CD4-positive, alpha-beta T cell treated with Interferon gamma for 1 hour (primary cell): ENCODE measurements around the gene ALDH1L1.

Source experiments
- DNase-seq: peaks from one replicate; pipeline ENCODE4 v3.0.0-alpha.2; 2020

The ALDH1L1 gene

GRCh38 chr3:126117786-126118185 is 62.6 kb downstream of the ALDH1L1 start:
- DNase-seq: no peak

- no peak for DNase-seq
Measured at GRCh38 chr3:126117212-126117611, 63.2 kb downstream of the ALDH1L1 start.

DNA sequence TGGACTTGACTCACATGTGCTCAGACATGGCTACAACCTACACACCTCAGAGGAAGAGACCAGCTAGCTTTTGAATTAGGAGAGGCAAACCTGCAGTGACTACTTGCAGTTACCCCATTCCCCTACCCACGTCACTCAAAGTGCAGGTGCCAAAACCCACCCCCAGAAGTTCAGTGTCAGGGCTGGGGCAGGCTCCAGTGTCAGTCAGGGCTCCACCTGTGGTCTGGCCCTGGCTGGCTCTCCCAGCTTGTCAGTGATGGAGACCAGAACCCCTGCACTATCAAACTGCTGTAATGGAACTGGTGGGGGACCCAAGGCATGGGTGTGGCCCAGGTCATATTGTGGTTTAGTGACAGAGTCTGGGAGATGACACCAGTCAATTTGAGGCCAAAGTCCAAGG is 63.9 kb downstream of the ALDH1L1 start:
- no peak for DNase-seq

DNA sequence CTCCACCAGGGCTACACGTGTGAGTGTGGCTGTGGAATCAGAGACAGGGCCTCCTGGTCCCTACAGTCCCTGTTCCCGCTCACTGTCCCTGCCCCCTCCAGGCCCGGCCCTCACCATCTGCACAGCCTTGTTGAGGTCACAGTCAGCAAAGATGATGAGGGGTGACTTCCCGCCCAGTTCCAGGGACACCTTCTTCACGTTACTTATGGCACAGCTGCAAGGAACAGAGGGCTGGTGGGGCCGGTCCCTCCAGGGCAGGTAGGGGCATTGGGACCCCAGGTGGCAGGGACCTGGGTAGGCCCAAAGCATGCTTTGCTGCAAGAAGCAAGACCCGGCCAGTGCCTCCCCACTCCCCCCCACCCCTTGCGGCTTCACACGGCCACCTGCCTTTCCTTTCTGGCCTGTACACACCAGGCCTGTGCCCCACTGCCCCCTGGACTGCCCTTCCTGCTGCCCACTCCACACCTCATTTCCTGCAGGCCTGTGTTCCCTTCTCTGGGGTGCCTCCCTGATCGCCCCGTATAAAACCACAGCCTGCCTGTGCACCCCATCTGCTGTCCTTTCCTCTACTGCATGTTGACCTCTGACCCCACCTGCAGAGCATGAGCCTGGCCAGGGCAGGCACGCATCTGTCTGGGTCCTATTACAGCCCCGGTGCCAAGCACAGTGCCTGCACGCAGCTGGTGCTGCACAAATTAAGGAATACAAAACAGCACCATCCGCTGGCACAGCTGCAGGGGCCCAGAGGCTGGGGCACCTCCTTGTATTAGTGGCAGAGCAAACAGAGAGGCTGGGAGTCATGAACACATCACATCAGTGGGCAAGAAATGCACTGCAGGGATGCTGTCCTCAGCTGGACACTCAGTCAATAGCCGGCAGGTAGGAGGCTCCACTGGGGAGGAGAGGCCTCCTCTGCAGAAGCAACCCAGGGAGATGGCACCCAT is 65.7 kb downstream of the ALDH1L1 start:
- no peak for DNase-seq

DNA sequence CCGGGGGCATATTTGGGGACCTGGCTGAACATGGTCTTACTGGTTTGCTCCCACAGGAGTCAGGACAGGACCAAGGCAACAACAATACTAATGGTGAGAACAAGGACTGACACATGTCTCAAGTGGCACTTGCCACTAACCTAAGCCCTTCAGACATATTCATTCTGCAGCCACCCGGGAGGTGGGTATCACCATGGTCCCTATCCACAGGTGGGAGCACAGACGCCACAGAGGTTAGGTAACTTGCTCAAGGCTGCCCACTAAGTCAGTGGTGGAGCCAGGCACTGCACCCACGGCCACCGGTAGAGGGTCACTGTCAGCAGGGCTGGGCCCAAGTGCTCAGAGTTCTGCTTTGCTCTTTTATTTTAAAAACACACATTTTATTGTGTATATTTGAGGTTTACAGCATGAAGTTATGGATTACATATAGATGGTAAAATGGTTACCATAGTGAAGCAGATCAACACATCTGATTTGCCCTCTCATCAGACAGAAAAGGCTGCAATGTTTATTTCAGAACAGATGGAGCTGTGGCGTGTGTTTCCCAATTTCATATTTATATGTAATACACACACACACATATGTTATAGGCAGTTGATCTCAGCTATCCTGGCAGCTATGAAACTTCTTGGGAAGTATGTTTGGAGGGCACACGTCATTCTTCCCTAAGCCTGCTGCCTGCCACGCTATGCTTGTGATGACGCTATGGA is 66.5 kb downstream of the ALDH1L1 start:
- no peak for DNase-seq

DNA sequence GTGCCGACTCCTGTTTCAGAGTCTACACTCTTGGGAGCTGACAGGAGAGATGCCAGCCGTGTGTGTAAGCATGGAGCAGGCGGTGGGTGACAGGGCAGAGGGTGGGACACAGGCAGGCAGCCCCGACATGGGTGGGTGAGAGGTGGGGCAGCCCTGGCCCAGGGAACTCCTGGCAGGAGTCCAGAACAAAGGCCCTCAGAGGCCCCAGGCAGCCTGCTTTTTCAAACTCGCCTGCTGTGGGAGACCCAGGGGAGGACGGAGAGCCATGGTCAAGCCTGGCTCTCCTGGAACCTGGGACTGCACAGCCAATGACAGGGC is 67.2 kb downstream of the ALDH1L1 start:
- DNase-seq: no peak

DNA sequence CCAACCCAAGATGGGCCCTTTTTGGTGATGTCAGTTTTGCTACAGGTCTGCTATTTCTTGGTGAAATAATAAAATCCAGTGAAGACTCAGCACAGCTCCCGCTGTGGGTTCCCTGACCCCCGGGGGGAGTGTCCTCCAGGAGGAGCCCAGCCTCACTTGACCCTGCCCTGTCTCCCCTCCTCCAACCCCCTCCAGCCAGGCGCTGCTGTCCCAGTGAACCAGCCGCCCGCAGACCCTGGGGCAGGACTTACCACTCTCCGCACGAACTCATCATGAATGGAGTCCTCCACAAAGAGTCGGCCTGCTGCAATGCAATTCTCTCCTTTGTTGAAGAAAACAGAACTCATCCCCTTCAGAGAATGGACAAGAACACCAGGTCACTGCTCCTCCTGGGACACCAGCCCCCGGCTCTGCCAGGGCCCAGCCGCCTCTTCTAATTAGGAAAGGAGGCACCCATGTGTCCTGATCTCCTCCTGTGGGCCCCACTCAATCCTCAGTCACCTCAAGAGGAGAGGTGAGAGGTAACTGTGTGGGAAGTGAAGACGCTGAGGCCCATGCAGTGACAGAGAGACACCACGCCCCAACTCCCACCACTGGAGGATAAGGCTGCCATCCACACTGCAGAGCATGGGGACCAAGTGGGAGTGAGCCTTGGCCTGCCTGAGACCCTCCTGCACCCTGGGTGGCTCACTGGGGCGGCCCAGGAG is 67.7 kb downstream of the ALDH1L1 start:
- no peak for DNase-seq

DNA sequence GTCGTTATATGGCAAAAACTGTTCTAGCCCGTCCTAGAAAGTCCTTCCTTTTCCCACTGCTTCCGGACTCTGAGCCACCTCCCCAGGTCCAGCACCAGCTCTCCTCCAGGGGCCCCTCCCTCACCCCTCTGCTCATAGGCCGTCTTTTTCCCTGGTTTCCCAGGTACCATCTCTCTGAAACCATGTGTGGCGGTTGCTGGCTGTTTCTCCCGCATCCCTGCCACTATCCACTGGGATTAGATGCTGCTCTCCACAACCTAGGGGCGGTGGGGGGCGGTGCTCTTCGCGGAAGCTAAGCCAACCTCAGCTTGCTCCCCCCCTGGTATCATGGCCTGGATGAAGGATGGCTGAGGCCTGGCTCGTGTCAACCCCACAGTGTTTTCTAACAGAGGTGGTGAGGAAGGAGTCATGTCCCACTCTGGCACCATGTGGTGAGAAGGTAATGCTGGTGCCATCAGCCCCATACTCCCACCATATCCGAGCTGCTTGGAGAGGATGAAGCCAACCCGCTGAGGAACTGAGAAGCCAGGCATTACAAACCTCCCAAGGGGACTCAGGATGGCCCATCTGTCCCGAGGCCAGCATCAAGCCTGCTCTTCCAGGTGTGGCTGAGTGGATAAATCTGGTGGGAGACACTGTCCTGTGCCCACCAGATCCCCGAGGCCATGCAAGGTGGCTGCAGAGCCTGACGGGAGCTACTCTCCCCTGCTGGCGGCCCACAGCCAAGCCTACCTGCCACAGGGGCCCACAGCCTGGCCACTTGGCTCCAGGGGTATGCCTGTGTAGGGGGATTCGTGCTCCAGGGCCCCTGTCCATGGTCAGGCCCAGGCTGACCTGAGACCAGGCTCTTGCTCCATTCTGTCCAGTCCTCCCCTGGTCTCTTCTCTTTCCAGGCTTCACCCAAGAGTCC is 68.6 kb downstream of the ALDH1L1 start:
- DNase-seq: no peak

DNA sequence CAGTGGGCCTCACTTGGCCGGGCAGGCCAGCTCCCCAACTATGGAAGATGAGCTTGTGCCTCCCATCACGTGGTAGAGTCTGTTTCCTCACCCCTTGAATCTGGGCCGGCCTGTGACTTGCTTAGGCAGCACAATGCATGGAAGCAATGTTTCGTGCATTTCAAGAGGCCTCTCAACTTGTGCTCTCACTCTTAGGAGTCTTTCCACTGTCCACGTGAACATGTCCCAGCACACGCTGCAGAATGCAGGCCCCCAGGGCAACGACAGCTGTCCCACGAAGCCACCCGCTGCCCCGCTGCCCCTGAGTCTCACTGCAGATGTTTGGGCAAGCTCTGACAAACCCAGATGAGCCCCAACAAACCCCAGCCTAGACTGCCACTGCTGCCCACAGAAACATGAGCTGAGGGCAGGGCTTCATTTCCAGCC is 69.2 kb downstream of the ALDH1L1 start:
- DNase-seq: no peak

GRCh38 chr3:126110431-126111125 is 69.8 kb downstream of the ALDH1L1 start:
- DNase-seq: no peak

DNA sequence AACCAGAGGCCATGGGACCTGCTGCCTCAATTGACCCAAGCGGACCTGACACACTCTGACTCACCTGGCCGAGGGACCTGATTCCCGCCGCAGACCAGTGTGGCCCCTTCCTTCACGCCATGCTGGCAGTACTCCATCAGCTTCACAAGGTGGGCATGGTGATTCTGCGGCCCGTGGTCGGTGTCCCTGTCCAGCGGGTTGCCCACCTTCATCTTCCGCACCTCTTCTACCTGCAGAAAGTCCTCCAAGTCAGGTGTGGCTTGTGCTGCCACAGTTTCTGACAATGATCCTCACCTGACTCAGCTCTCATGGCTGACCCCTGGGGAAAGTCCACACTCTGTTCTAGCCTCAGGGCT is 70.5 kb downstream of the ALDH1L1 start:
- DNase-seq: no peak

- no peak for DNase-seq
Measured at GRCh38 chr3:126109146-126109879, 71.1 kb downstream of the ALDH1L1 start.

- DNase-seq: no peak
Measured at GRCh38 chr3:126108676-126109050, 71.7 kb downstream of the ALDH1L1 start.

DNA sequence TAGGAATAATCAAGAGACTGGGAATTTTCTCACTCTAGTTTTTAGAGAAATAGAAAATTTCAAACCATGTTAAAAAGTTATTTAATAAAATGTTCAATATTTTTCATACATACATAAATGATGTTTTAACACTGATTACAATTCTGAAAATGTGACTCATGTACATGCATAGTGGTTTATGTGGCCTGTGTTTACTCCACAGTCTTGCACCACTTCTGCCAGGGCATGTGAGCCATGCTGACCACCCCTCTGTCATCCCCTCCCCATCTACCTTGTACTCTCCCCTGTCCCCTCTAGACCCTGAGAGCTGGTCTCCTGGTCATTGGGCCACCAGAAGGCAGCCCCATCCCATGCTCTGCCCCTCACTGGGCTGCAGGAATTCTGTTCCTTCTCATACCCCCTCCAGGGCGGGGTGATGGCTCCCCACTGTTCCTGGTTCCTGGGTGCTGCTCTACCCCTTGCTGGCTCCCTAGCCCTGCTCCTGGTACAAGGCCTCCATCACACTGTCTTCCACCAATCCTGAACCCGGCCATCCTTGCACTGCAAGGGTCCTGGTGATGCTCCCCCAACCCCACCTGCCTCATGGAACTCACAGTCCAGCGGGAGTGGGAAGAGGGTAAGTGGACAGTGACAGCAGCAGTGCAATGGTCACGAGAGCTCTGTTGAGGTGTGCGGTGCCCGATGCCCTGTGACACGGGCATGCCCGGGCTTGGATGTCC is 72.3 kb downstream of the ALDH1L1 start:
- DNase-seq: no peak

- no peak for DNase-seq
Measured at GRCh38 chr3:126107203-126107939, 73.0 kb downstream of the ALDH1L1 start.

GRCh38 chr3:126106336-126107202 is 73.8 kb downstream of the ALDH1L1 start:
- DNase-seq: no peak

DNA sequence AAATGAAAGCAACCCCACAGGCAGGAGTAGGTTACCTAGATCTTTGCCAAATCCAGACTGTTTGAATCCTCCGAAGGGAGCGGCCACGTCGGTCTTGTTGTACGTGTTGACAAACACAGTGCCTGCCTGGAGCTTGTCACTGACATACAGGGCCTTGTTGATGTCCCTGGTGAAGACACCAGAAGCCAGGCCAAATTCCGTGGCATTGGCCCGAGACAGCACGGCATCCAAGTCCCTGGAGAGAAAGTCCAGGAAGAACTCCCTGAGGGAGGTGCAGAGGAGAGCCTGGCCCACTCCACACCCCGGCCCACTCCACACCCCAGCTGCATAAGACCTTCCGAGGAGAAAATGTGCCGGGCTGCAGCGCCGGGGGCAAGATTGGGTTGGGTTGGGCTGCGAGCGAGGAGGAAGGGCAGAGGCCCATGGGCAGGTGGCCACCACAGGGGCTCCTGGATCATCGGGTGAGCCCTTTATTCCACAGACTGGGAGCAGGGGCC is 74.6 kb downstream of the ALDH1L1 start:
- DNase-seq: no peak

GRCh38 chr3:126104742-126105605 is 75.4 kb downstream of the ALDH1L1 start:
- no peak for DNase-seq
